ENCODE measurements around the gene SVIP.
A peak's percentile ranks its signal among the peaks of the same experiment; 100 is the strongest.

SVIP gene

GRCh38 chr11:22808571-22809197 lies 20.9 kb downstream of the SVIP start:
- DNase-seq (ENCODE audit: low spot score), result no peak
- TF ChIP-seq CTCF (IDR thresholded peaks at IDR 0.05; ENCODE audit: extremely low read depth, missing control alignments), result no peak

GRCh38 chr11:22807855-22808570 lies 21.6 kb downstream of the SVIP start:
- DNase-seq (ENCODE audit: low spot score), result peak; percentile 19
- no peak for TF ChIP-seq CTCF (IDR thresholded peaks at IDR 0.05; ENCODE audit: extremely low read depth, missing control alignments)

- no peak for TF ChIP-seq CTCF (IDR thresholded peaks at IDR 0.05; ENCODE audit: extremely low read depth, missing control alignments)
- DNase-seq (ENCODE audit: low spot score), result no peak
Observed at GRCh38 chr11:22807391-22807790, 22.2 kb downstream of the SVIP start.

GRCh38 chr11:22802861-22803260 lies 26.7 kb downstream of the SVIP start:
- no peak for TF ChIP-seq CTCF (IDR thresholded peaks at IDR 0.05; ENCODE audit: extremely low read depth, missing control alignments)
- DNase-seq (ENCODE audit: low spot score), result no peak

- TF ChIP-seq CTCF (IDR thresholded peaks at IDR 0.05; ENCODE audit: extremely low read depth, missing control alignments), result no peak
- DNase-seq (ENCODE audit: low spot score), result no peak
Observed at GRCh38 chr11:22800482-22800881, 29.1 kb downstream of the SVIP start.

GRCh38 chr11:22798901-22799300 lies 30.7 kb downstream of the SVIP start:
- no peak for DNase-seq (ENCODE audit: low spot score)
- TF ChIP-seq CTCF (IDR thresholded peaks at IDR 0.05; ENCODE audit: extremely low read depth, missing control alignments), result no peak

GRCh38 chr11:22797047-22797446 lies 32.6 kb downstream of the SVIP start:
- TF ChIP-seq CTCF (IDR thresholded peaks at IDR 0.05; ENCODE audit: extremely low read depth, missing control alignments), result no peak
- DNase-seq (ENCODE audit: low spot score), result no peak

Measured in GM20000 (cell line).